Neutrophil (primary cell): ENCODE results near the gene SOCS2.

Experiments used
- H3K27ac ChIP-seq: fragments of 200-600 bp; sonication (generic); 2 replicates; pipeline ENCODE4 v1.5.1; 2016; ENCODE audit warnings: mild to moderate bottlenecking, moderate library complexity
- H3K27me3 ChIP-seq: fragments of 200-600 bp; sonication (generic); 2 replicates; pipeline ENCODE4 v1.6.0; 2016; ENCODE audit warnings: mild to moderate bottlenecking
- H3K36me3 ChIP-seq: fragments of 200-600 bp; sonication (generic); 2 replicates; pipeline ENCODE4 v1.5.1; 2017
- H3K4me1 ChIP-seq, 2 experiments: fragments of 200-600 bp in 1 of 2; sonication (generic) in 1 of 2; 1 replicate in 1 of 2; 2 replicates in 1 of 2; pipeline versions ENCODE4 v1.5.1 to v1.6.1; 2013 to 2016; ENCODE audit warnings: low read depth in 1 of 2, low read length in 1 of 2, mild to moderate bottlenecking in 1 of 2, moderate library complexity in 1 of 2; ENCODE audit not compliant: control insufficient read depth in 1 of 2, insufficient read depth in 1 of 2
- H3K4me3 ChIP-seq, 2 experiments: fragments of 200-600 bp in 1 of 2; sonication (generic) in 1 of 2; 1 replicate in 1 of 2; 2 replicates in 1 of 2; pipeline ENCODE4 v1.5.1; 2013 to 2016; ENCODE audit warnings: low read depth in 1 of 2, low read length in 1 of 2, mild to moderate bottlenecking in 1 of 2, moderate library complexity in 1 of 2
- H3K9me3 ChIP-seq: fragments of 200-600 bp; sonication (generic); 2 replicates; pipeline ENCODE4 v1.5.1; 2016
- CTCF ChIP-seq: fragments of 200-600 bp; sonication (generic); IDR thresholded peaks from 2 replicates; pipeline ENCODE4 v1.5.1; 2016; ENCODE audit warnings: antibody characterized with exemption

Gene SOCS2

GRCh38 chr12:93582351-93582750, 9.9 kb downstream of the SOCS2 start:
- TF ChIP-seq CTCF, result no peak
- peaks cover 79% of the 10 kb centered on the region for H3K27me3 ChIP-seq

GRCh38 chr12:93583627-93584392, 11.3 kb downstream of the SOCS2 start:
- no peak overlapping the region for H3K27ac ChIP-seq
- no peaks in the 10 kb centered on the region for H3K4me1 ChIP-seq
- no peaks in the 10 kb centered on the region for H3K9me3 ChIP-seq
- H3K36me3 ChIP-seq, result no peaks in the 10 kb centered on the region
- no peak for TF ChIP-seq CTCF
- peaks cover 70% of the 10 kb centered on the region for H3K27me3 ChIP-seq
- H3K4me3 ChIP-seq, result no peak overlapping the region

More at GRCh38 chr12:93582351-93582750, 9.9 kb downstream of the SOCS2 start:
- Histone ChIP-seq H3K36me3 (no peaks in the 10 kb centered on the region), H3K9me3 (no peaks in the 10 kb centered on the region), H3K4me1 (no peaks in the 10 kb centered on the region), H3K27ac (no peak overlapping the region), H3K4me3 (no peak overlapping the region)

GRCh38 chr12:93585247-93585646, 12.8 kb downstream of the SOCS2 start:
- no peak for TF ChIP-seq CTCF
- peaks cover 70% of the 10 kb centered on the region for H3K27me3 ChIP-seq
- no peak overlapping the region for H3K4me3 ChIP-seq
- H3K36me3 ChIP-seq, result no peaks in the 10 kb centered on the region
- no peaks in the 10 kb centered on the region for H3K4me1 ChIP-seq
- no peaks in the 10 kb centered on the region for H3K9me3 ChIP-seq
- H3K27ac ChIP-seq, result no peak overlapping the region

GRCh38 chr12:93587611-93588010, 15.1 kb downstream of the SOCS2 start:
- Histone ChIP-seq H3K27me3 (peaks cover 80% of the 10 kb centered on the region), H3K36me3 (no peaks in the 10 kb centered on the region), H3K9me3 (no peaks in the 10 kb centered on the region), H3K4me3 (no peak overlapping the region), H3K4me1 (peaks cover 10% of the 10 kb centered on the region in 2 experiments), H3K27ac (no peak overlapping the region)
- TF ChIP-seq CTCF, result no peak

- Histone ChIP-seq H3K9me3 (no peaks in the 10 kb centered on the region), H3K27ac (no peak overlapping the region), H3K27me3 (peaks cover 82% of the 10 kb centered on the region), H3K36me3 (no peaks in the 10 kb centered on the region), H3K4me1 (peaks cover 10% of the 10 kb centered on the region in 2 experiments), H3K4me3 (no peak overlapping the region)
- TF ChIP-seq CTCF, result no peak
Observed at GRCh38 chr12:93589081-93589480, 16.6 kb downstream of the SOCS2 start.
